ENCODE results near the gene RBP4.
"Not testable (repeated sequence)": the region's sequence is repeated elsewhere in the genome, so short reads cannot be mapped to it uniquely, and the experiment has no call there.

RBP4 gene

GRCh38 chr10:93565446-93565845 is 35.6 kb downstream of the RBP4 start:
- DNase-seq: no peak

GRCh38 chr10:93560541-93560940 is 40.5 kb downstream of the RBP4 start:
- DNase-seq: no peak

DNA sequence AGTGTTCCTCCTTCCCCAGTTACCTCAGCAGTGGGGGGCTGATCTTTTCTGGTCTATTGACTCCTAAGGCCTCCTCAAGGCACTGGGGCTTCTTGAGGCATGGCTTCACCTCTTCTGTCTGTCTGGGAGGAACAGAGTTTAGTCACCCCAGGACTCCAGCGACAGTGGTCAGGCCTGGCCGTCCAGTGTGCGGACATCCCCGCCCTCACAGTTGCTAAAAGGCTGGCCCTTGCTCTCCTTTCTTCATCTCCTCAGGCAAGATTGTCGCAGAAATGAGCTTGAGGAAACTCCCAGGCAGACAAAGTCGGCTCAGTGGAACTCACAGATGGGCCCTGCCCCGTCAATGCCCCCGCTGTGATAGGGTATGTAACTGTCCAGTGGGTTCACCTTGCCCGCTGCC is 41.5 kb downstream of the RBP4 start:
- DNase-seq: no peak

GRCh38 chr10:93554760-93555432 is 46.1 kb downstream of the RBP4 start:
- peak; percentile 89 for DNase-seq

DNA sequence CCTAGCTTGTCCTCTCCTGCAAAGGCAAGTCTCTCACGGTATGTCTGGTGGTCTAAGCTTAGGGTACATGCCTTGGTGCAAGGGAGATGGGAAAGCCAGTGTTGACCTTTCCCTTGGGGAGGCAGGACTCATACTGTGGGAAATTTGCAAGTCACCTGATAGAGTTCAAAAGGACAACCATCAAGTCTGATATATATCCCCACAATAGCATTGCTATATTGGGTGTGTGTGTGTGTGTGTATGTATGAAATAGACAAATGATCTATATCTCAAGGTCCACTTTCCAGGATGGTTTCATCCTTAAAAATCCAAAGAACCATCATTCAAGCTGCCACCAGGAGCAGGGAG is 46.7 kb downstream of the RBP4 start:
- no peak for DNase-seq

DNA sequence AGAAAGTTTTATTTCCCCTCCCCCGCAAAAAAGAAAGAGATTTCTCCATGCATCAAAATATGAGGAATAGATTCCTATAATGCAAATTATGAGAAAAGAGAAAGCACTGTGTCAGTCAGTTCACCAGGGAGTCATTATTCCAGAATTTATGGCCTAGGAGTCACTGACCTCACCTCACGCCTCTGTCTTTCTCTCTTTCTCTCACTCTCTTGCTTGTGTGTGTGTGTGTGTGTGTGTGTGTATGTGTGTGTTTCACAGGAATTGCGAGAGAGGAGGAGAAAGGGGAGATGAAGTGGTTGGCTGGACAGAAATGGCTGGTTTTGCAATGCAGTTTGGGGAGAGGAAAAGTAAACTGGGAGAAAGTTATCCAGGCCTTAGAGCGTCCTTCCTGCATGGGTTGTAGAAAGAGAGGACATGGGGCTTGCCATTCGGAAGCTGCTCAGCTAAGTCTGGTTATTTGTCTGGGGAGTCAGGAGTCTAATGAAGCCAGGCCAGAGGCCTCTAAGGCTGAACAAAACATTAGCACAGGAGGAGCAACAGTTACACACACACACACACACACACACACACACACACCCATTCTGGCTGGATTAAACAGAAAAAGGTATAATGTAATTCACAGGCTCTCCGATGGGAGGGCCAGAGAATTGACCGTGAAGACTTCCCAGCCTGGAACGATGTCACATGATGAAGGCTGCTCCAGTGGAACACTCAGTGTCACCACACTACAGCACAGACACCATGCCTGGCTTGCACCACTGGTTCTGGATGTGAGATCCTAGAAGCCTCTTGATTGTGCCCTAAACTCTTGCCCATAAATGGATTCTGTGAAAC is 47.3 kb downstream of the RBP4 start:
- peak; percentile 24 for DNase-seq

- DNase-seq: no peak
These were observed 48.3 kb downstream of the RBP4 start for GRCh38 chr10:93552780-93553179.

GRCh38 chr10:93550606-93551005 is 50.4 kb downstream of the RBP4 start:
- DNase-seq: no peak

DNA sequence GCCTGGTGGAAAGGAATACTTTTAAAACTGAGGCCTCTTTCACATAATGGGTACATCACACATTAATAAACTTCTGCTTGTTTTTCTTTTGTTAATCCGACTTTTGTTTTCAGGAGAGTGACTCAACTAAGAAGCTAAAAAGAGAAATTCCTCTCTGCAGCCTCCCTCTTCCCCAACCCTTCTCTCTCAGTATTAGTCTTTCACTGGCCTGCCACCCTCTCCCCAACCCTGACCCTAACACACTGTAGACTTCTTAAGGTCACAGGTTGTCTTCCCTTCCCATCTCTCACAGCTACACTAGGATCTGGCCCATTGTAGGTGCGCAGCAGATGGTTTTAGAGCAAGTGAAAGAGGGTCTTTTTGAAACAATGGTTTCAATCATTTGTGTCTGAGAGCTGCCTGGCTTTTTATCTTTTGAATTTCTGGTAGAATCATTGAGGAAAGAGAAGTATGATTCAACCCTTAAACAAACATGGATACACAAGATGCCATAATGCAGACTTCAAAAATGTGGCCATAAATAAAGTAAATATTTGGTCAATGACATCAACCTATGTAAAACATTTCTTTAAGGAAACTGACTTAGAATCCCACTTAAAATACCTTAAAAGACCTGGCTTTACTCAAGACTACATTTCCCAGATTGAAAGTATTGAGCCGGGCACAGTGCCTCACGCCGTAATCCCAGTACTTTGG is 52.5 kb downstream of the RBP4 start:
- peak; percentile 82 for DNase-seq

DNA sequence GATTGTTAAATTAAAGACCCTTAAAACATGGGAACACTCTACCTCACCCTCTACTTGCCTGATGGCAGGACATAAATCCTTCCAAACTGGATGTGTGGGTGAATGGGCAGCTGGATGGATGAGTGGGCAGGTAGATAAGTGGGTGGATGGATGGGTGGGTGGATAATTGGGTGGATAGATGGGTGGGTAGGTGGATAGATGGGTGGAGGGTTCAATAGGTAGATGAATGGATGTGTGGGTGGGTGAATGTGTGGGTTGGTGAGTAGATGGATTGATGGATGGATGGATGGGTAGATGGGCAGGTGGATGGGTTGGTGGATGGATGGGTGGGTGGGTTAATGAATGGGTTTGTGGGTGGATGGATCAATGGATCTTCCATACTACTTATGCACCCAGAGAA is 53.5 kb downstream of the RBP4 start:
- no peak for DNase-seq

- DNase-seq: not testable (repeated sequence)
These were observed 54.0 kb downstream of the RBP4 start for GRCh38 chr10:93546995-93547394.

DNA sequence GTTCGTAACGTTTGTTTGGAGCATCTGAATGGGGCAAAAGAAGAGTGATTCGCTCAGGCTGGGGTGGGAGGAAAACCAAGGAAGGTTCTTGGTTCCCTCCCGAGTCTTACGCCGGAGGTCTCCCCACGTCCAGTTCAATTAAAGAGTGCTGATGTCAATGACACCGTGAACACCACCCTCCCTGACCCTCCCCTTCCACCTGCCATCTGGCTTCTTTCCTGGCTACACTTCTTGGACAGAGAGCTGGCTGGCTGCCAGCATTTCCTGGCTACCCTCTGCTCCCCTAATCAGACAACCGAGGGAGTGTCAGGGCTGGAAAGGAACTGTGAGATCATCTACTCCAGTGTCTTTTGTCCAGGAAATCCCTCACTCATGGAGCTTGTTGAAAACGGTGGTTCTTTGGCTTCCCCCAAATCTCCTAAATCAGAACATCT is 58.7 kb downstream of the RBP4 start:
- DNase-seq: peak; percentile 77

All from DMS53 (cell line).